ENCODE data around the gene RAPGEF5.

Gene RAPGEF5

DNA sequence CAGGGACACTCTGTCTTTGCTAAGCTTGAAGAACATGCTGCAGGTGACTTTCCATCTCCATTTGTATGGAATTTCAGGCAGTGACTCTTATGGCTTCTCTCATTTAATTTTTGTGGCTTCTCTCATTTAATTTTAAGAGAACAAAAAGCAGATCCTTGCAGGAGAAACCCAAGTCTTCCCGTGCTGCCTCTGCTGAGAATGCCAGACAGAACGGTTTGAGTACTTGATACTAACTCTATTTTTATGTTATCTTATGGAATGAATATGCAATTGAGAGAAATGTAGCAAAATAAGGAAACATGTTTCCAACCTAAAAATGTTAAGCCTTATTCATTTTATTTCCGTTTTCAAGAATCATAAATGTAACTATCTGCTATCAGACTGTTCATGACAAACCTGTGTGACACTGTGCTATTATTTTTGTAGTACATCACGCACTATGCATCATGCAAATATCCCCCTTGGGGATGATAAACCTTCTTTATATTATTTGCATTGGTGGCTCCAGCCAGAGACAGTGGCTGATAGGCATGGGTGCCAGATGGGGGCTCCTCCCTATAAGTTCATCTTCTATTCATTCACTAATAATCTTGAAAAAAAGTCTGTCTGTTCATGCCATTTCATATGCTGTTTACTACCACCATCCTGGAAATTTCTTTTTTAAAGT is 6.9 kb upstream of the RAPGEF5 start:
- Mint-ChIP-seq H3K4me3 (no peak overlapping the region), H3K4me1 (no peaks in the 10 kb centered on the region), H3K27me3 (peaks cover 0 to 6% of the 10 kb centered on the region in 2 donors), H3K9me3 (peaks cover 0 to 2% of the 10 kb centered on the region in 2 donors), H3K27ac (no peak overlapping the region), H3K36me3 (no peaks in the 10 kb centered on the region)
- no peak for DNase-seq
- peak in 1 of 2 donors; percentile 25 for ATAC-seq (replicated peaks)

DNA sequence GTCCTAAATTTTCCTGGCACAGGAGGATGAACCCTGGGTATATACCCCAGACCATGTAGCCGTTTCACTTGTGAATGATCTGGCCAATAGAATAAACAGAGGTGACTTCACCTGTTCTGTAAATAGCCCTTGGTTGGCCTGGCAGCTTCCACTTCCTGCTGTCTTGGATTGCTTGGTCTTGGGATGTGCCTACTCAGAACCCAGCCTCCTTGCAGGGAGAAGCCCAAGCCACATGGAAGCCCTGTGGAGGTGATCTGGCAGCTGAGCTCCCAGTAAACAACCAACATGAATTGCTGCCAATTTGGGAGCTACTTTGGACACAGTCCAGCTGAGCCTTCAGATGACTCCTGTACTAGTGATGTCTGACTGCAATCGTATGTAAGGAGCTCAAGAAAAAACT is 4.8 kb upstream of the RAPGEF5 start:
- H3K27ac Mint-ChIP-seq = no peak overlapping the region
- H3K4me1 Mint-ChIP-seq = peaks cover 0 to 2% of the 10 kb centered on the region in 2 donors
- peaks cover 0 to 2% of the 10 kb centered on the region in 2 donors for H3K9me3 Mint-ChIP-seq
- no peaks in the 10 kb centered on the region for H3K36me3 Mint-ChIP-seq
- no peak for DNase-seq
- ATAC-seq (replicated peaks) = no peak
- H3K4me3 Mint-ChIP-seq = no peak overlapping the region
- H3K27me3 Mint-ChIP-seq = peaks cover 4 to 11% of the 10 kb centered on the region in 2 donors

DNA sequence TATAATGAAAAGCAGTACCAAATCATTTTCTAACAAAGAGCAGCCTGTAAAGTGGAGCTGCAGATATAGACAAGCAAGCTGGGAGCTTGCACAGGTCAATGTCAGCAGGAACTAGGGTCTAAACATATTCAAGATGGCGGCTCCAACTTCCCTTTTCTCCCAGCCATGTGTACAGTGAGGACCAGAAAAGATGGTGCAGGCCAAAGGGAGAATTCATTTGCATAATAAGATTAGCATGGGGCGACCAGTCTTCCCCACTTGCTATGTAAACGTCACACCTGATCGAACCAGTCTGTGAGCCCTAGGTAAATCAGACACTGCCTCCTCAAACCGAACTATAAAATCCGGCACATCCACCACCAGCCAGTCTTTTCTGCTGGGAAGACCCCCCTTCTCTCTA is 4.4 kb upstream of the RAPGEF5 start:
- Mint-ChIP-seq H3K4me3 (no peak overlapping the region), H3K4me1 (peaks cover 0 to 2% of the 10 kb centered on the region in 2 donors), H3K36me3 (no peaks in the 10 kb centered on the region), H3K27ac (no peak overlapping the region), H3K27me3 (peaks cover 4 to 11% of the 10 kb centered on the region in 2 donors), H3K9me3 (peaks cover 0 to 2% of the 10 kb centered on the region in 2 donors)
- DNase-seq (no peak), ATAC-seq (replicated peaks) (no peak)

DNA sequence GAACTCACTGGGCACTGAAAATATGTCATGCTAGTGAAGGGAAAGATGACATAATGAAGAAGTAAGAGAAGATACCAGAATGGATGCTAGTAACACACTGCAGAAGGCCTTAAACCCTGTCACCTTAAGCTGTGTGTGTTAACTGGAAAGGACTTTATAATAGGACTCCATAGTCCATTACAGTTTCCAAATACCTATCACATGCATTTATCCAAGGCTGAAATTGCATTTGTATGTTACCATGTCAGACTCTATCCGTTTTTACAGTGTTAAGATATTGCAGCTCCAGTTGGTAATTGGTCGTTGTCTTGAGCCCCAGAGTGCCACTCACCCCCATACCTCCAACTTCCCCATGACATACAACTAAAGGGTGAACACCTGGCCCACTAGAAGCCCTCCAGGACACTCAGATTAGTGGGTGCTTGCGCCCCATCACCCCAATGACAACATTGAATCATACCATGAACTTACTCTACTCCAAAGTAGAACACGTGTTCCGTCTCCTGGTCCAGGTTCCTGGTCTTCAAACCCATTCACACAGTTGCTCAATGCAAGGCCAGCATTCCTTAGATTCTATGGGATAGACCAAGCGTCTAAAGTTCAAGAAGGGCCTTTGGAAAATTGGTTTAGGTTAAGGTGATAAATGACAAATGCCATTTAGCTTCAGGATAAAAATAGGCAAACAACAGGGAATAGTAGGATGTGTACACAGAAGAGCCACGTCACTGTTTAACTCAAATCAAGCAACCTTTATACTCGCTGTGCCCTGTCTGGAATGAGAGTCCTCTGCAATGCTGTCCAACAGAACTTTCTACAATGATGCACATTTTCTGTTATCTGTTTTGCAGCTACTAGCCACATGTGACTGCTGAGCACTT is 2.1 kb upstream of the RAPGEF5 start:
- peaks cover 13 to 14% of the 10 kb centered on the region in 2 donors for H3K27me3 Mint-ChIP-seq
- no peak overlapping the region for H3K4me3 Mint-ChIP-seq

DNA sequence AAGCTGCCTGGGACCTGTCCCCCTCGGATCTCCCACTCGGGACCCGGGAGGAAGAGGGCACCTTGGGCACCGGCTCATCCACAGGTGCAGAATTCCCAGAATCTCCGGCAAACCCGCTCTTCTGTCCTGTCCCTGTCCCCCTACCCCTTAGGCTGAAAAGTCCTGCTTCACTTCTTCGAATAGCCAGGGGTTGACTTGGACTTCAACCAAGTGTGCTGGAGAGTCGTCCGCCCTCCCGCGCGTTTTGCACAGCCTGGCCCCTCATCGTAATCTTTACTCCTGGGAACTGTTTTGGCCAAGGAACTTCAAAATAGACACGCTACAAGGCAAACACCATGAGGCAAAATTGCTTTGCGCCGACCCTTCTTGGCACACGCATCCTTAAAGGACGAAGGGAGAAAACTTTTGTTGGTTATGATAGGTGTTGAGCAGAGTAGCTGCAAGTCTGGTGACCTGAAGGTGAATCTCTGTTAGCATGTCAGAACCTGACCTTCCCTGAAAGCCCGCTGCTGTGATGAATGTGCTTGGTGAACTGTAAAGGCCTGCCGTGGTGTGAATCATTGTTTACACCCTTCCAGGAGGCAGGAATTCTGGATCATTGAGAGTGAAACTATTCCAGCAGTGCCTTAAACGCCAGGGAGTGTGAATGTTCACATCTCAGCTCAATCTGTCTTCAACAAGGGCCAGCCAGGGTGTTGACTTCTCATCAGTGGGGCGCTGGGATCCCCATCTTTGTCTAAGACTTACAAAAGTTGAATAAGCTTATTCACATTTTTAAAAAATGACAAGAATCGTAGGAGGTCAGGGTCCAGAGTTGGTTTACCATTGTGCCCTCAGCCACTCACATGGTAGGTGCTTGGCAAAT is 589 bp upstream of the RAPGEF5 start:
- Mint-ChIP-seq H3K4me3 (peak overlapping the region; percentile 83 to 85), H3K27me3 (peaks cover 13 to 14% of the 10 kb centered on the region in 2 donors), H3K36me3 (peaks cover 0 to 9% of the 10 kb centered on the region in 2 donors), H3K4me1 (peaks cover 7 to 11% of the 10 kb centered on the region in 2 donors), H3K27ac (peak overlapping the region; percentile 86), H3K9me3 (peaks cover 5 to 10% of the 10 kb centered on the region in 2 donors)
- DNase-seq (no peak), ATAC-seq (replicated peaks) (no peak)

More for the DNA sequence above, 2.1 kb upstream of the RAPGEF5 start:
- Mint-ChIP-seq H3K9me3 (peaks cover 0 to 6% of the 10 kb centered on the region in 2 donors), H3K4me1 (peaks cover 7 to 11% of the 10 kb centered on the region in 2 donors), H3K27ac (no peak overlapping the region), H3K36me3 (peaks cover 0 to 5% of the 10 kb centered on the region in 2 donors)
- DNase-seq = no peak
- ATAC-seq (replicated peaks) = no peak

DNA sequence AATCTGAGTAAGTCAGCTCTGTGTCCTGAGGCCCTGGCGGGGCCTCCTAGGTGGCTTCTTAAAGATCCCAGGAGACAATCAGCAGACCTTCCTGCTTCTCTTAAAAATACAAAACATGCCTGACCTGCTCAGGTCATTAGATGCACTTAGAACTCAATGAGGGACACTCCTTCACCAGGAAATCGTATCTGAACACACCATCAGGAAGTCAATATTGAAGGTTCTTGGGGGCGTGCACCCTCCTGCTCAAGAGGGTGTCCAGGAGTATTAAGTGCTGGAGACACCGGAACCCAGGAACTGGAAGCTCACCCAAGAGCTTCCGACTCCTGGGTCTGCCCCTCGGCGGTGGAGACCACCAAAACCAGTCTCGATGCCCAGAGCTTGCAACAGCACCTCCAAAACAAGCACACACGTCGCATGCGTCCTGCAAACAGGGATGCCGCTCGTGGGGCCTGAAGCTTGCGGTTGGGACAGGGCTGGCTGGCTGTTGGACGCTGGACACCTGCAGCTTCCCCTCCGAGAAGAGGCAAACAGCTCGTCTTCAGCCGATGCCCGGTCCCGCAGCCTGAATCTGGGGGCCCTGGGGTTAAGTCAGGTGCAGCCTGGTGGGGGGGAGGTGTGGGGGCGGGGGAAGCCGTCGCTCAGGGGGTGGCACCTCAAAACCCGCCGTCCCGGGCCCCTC is 803 bp downstream of the RAPGEF5 start:
- H3K9me3 Mint-ChIP-seq = peaks cover 7 to 12% of the 10 kb centered on the region in 2 donors
- H3K4me3 Mint-ChIP-seq = peak overlapping the region; percentile 69 to 77
- H3K36me3 Mint-ChIP-seq = peaks cover 6 to 19% of the 10 kb centered on the region in 2 donors
- H3K4me1 Mint-ChIP-seq = peaks cover 9 to 14% of the 10 kb centered on the region in 2 donors
- peaks cover 13 to 14% of the 10 kb centered on the region in 2 donors for H3K27me3 Mint-ChIP-seq
- no peak for DNase-seq
- H3K27ac Mint-ChIP-seq = no peak overlapping the region
- ATAC-seq (replicated peaks) = peak; percentile 26 to 27

DNA sequence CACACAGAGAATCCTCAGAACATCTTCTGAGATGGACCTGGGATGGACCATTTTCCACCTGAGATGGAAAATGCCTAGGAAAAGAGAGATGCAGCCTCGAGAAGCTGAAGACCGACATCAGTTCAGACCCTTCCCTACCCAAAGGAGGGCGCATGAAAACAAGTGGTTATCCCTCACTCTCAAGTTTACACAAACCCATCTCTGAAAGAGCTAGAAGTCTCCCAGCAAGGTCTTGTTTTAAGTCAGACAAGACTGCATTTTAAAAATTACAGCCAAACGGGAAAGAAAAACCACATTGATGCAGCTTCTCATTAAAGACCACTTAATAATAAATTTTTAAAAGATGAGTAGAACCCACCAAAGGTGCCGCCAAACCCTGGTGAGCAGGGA is 1.3 kb downstream of the RAPGEF5 start:
- H3K36me3 Mint-ChIP-seq = peaks cover 7 to 19% of the 10 kb centered on the region in 2 donors
- H3K9me3 Mint-ChIP-seq = peaks cover 7 to 12% of the 10 kb centered on the region in 2 donors
- peaks cover 12 to 19% of the 10 kb centered on the region in 2 donors for H3K4me1 Mint-ChIP-seq
- peak overlapping the region; percentile 69 to 77 for H3K4me3 Mint-ChIP-seq
- peak overlapping the region; percentile 37 for H3K27ac Mint-ChIP-seq
- DNase-seq (no peak), ATAC-seq (replicated peaks) (no peak)
- H3K27me3 Mint-ChIP-seq = peaks cover 13 to 14% of the 10 kb centered on the region in 2 donors

DNA sequence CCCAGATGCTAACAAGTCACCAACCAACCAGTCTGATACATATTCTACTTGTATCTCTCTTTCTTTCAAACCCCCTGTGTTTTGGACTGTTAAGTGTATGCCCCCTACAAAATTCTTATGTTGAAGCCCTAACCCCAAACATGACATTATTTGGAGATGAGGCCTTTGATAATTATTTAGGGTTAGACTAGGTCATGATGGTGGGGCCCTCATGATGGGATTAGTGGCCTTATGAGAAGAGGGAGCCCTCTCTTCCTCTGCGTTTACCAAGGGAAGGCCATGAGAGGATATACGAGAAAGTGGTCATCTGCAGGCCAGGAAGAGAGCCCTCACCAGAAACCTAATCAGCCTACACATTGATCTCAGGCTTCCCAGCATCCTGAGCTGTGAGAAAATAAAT is 2.5 kb downstream of the RAPGEF5 start:
- Mint-ChIP-seq H3K27me3 (peaks cover 13 to 14% of the 10 kb centered on the region in 2 donors), H3K27ac (no peak overlapping the region), H3K9me3 (peaks cover 7 to 12% of the 10 kb centered on the region in 2 donors), H3K36me3 (peaks cover 7 to 19% of the 10 kb centered on the region in 2 donors), H3K4me1 (peaks cover 12 to 19% of the 10 kb centered on the region in 2 donors), H3K4me3 (no peak overlapping the region)
- DNase-seq (no peak), ATAC-seq (replicated peaks) (no peak)

DNA sequence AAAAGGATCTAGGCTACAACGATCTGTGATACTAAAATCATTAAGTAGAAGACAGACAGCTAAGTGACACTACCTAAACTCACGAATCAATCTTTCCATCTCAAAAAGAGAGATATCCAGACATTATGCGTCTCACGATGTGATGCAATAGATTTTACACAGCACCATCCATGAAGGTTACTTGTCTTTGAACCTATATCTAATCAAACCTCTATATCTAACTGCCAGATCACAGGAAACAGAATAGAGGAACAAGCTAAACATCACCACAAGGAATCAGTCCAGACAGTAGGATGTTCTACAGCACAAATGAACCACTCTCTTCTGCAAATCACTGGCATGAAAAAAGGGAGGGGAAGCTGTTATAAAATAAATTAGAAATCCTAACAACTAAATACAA is 4.1 kb downstream of the RAPGEF5 start:
- Mint-ChIP-seq H3K9me3 (peaks cover 7 to 12% of the 10 kb centered on the region in 2 donors), H3K27me3 (peaks cover 13 to 14% of the 10 kb centered on the region in 2 donors), H3K27ac (no peak overlapping the region), H3K36me3 (peaks cover 9 to 19% of the 10 kb centered on the region in 2 donors), H3K4me1 (peaks cover 12 to 19% of the 10 kb centered on the region in 2 donors), H3K4me3 (no peak overlapping the region)
- no peak for ATAC-seq (replicated peaks)
- no peak for DNase-seq

DNA sequence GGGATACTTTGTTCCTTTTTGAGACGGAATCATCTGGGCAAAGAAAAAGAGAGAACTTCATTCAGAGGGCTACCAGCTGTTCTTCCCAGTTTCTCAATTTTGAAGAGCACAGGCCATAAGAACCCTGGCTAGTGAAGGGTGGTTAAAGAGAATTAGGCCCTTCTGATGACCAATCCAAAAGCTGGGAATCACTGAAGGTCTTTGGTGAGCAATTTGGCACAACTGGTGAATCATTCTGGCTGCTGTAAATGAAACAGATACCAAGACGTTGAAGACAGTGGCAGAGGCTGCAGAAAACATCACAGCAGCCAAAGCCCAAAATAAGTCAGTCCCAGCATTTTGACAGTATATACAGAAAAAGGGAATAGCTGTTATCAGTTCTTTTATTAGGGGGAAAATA is 5.1 kb downstream of the RAPGEF5 start:
- no peak for ATAC-seq (replicated peaks)
- Mint-ChIP-seq H3K9me3 (peaks cover 7 to 12% of the 10 kb centered on the region in 2 donors), H3K4me1 (peaks cover 10 to 19% of the 10 kb centered on the region in 2 donors), H3K36me3 (peaks cover 9 to 19% of the 10 kb centered on the region in 2 donors), H3K4me3 (no peak overlapping the region), H3K27ac (no peak overlapping the region), H3K27me3 (peaks cover 9% of the 10 kb centered on the region in 2 donors)
- no peak for DNase-seq

DNA sequence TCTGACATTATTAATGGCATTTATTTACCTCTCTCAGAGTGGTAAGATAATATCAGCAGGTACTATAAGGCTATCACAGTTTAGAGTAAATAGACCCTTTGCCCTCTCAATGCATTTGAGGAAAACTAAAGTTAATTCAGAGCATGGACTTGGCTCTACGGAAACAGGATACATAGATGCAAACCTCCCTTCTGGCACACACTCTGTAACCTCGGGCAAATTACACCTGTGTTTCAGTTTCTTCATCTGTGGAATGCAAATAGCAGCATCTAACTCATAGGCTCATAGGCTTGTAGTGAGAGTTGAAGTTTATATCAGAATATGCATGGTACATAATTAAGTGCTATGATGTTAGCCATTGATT is 5.6 kb downstream of the RAPGEF5 start:
- H3K27ac Mint-ChIP-seq = no peak overlapping the region
- H3K9me3 Mint-ChIP-seq = peaks cover 7 to 12% of the 10 kb centered on the region in 2 donors
- H3K27me3 Mint-ChIP-seq = peaks cover 9% of the 10 kb centered on the region in 2 donors
- no peak overlapping the region for H3K4me3 Mint-ChIP-seq
- DNase-seq (no peak), ATAC-seq (replicated peaks) (no peak)
- peaks cover 9 to 19% of the 10 kb centered on the region in 2 donors for H3K36me3 Mint-ChIP-seq
- peaks cover 11 to 19% of the 10 kb centered on the region in 2 donors for H3K4me1 Mint-ChIP-seq

DNA sequence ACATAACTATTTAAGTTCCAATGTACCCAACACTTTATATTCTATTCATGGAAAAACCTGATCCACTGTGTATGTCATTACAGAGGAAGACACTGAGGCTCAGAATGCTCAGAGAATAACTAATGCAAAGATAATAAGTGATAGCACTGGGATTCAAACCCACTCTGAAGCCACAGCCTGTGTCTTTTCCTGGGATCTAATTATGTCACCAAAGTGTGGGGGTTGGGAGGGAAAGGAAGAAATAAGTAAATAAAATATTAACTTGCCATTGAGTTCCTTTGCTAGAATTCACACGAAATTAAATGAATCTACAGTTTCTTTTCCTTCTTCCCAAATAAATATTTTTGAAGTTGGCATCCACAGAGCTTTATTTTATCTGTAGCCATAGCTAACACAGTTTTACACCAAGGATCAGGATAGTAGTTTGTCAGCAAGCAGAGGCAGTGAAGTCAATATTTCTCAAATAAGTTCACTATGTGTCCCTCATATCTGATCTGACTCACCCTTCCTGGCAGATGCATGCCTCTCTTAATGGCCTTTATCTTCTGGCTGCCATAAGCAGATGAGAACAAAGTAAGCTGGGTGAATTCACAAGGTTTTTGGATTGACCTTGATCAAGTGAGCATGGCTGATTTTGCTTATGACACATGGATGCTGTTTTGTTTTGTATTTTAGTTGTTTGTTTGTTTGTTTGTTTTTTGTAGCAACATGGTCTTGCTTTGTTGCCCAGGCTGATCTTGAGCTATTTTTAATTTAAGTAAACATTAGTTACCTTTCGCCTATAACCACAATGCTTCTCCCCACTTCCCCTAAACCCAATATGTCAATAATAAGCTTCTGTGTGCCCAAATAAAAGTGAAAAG is 6.3 kb downstream of the RAPGEF5 start:
- H3K27me3 Mint-ChIP-seq = peaks cover 5 to 9% of the 10 kb centered on the region in 2 donors
- DNase-seq (no peak), ATAC-seq (replicated peaks) (peak in 1 of 2 donors; percentile 36)
- H3K4me3 Mint-ChIP-seq = no peak overlapping the region
- H3K36me3 Mint-ChIP-seq = peaks cover 9 to 19% of the 10 kb centered on the region in 2 donors
- peaks cover 14 to 19% of the 10 kb centered on the region in 2 donors for H3K4me1 Mint-ChIP-seq
- H3K27ac Mint-ChIP-seq = no peak overlapping the region
- H3K9me3 Mint-ChIP-seq = peaks cover 7 to 12% of the 10 kb centered on the region in 2 donors

DNA sequence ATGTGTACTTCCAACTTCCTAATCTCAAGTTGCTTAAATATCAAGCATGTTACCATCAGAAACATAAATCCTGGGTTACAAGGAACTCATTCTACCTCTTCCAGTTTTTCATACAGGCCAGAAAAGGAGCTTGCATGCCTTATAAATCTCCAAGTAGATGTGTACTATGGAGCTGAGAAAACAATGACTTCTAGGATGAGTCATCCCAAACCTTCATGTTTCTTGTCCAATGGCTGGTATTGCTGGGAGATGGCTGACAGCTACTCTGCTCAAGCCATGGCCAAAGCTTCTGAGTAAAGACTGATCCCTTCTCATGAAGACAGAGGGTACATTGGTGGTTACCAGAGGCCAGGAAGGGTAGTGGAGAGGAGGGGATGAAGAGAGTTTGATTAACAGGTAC is 8.6 kb downstream of the RAPGEF5 start:
- Mint-ChIP-seq H3K36me3 (peaks cover 9 to 14% of the 10 kb centered on the region in 2 donors), H3K27me3 (no peaks in the 10 kb centered on the region), H3K9me3 (peaks cover 7 to 9% of the 10 kb centered on the region in 2 donors), H3K27ac (no peak overlapping the region), H3K4me3 (no peak overlapping the region), H3K4me1 (peaks cover 14 to 17% of the 10 kb centered on the region in 2 donors)
- no peak for ATAC-seq (replicated peaks)
- no peak for DNase-seq

Data from stimulated activated naive B cell treated with anti-CD40 and anti-IgM and Interleukin-4, amounts not matched to agents 10 μg/mL and 1 μg/mL and 100 μg/mL, for 72 hours (primary cell).